A673 (cell line): ENCODE results near the gene ALLC. TPM values are rescaled to one million over a fixed set of nuclear protein-coding genes. Genes with fewer than 3 reads are reported as not detected.

Source experiments
- BruUV-seq: library from RNA; stranded (reverse); fragments of 400-500 nt; replicated peaks from 2 replicates; lab custom pipeline; 2021; lab: Mats Ljungman, UMichigan
- CTCF ChIA-PET: fragments of 300-600 bp; sonication (Branson Sonifier 250); formaldehyde crosslinking; loops from one replicate; lab custom pipeline; 2022; ENCODE audit warnings: antibody characterized with exemption; lab: Charles Lee
- POLR2A ChIA-PET: fragments of 300-600 bp; sonication (Branson Sonifier 250); formaldehyde crosslinking; loops from one replicate; lab custom pipeline; 2022; ENCODE audit warnings: antibody characterized with exemption; ENCODE audit not compliant: low non-redundant PET; lab: Charles Lee
- DNase-seq: peaks from one replicate; pipeline ENCODE4 v3.0.0-alpha.2; 2015; ENCODE audit warnings: low spot score
- H3K27ac ChIP-seq: fragments of 200-600 bp; sonication (generic); 2 replicates; pipeline ENCODE4 v1.5.1; 2016; ENCODE audit warnings: mixed run types, low read depth, mild to moderate bottlenecking, mixed read lengths, antibody characterized with exemption, low read length; ENCODE audit not compliant: poor library complexity, severe bottlenecking
- H3K27me3 ChIP-seq: fragments of 200-600 bp; sonication (generic); replicated peaks from 2 replicates; pipeline ENCODE4 v1.6.1; 2017; ENCODE audit warnings: mixed run types, low read depth, mild to moderate bottlenecking, mixed read lengths, antibody characterized with exemption, low read length; ENCODE audit not compliant: insufficient read depth, poor library complexity
- H3K36me3 ChIP-seq: fragments of 200-600 bp; sonication (generic); 2 replicates; pipeline ENCODE4 v1.6.1; 2016; ENCODE audit warnings: mixed run types, mild to moderate bottlenecking, mixed read lengths, antibody characterized with exemption, low read length; ENCODE audit not compliant: insufficient read depth, poor library complexity, severe bottlenecking
- H3K4me1 ChIP-seq: fragments of 200-600 bp; sonication (generic); 2 replicates; pipeline ENCODE4 v1.6.1; 2017; ENCODE audit warnings: mixed run types, mild to moderate bottlenecking, mixed read lengths, antibody characterized with exemption, low read length; ENCODE audit not compliant: insufficient read depth, poor library complexity, severe bottlenecking
- H3K4me3 ChIP-seq: fragments of 200-600 bp; sonication (generic); 2 replicates; pipeline ENCODE4 v1.5.1; 2016; ENCODE audit warnings: low read depth, mixed run types, mild to moderate bottlenecking, mixed read lengths, low read length; ENCODE audit not compliant: poor library complexity, severe bottlenecking
- H3K9me3 ChIP-seq: fragments of 200-600 bp; sonication (generic); 2 replicates; pipeline ENCODE4 v1.6.1; 2016; ENCODE audit warnings: mixed run types, low read depth, mild to moderate bottlenecking, mixed read lengths, antibody characterized with exemption, low read length; ENCODE audit not compliant: poor library complexity, severe bottlenecking
- CTCF ChIP-seq: fragments of 300-800, 200-600 bp; sonication (generic); conservative IDR thresholded peaks from 2 replicates; pipeline ENCODE4 v1.5.1; 2017; ENCODE audit warnings: low read depth, mild to moderate bottlenecking, antibody characterized with exemption, low read length, moderate library complexity, mixed read lengths
- EZH2 ChIP-seq: fragments of 200-600 bp; sonication (generic); IDR thresholded peaks from 2 replicates; pipeline ENCODE4 v1.6.1; 2017; ENCODE audit warnings: borderline replicate concordance, low read depth, mild to moderate bottlenecking, mixed read lengths, antibody characterized with exemption, low read length; ENCODE audit not compliant: poor library complexity, severe bottlenecking
- intact Hi-C: fragments of 100-400 bp; cut with micrococcal nuclease; formaldehyde crosslinking; loops from one replicate; pipeline ENCODE4 v1.10.0; 2022; ENCODE audit not compliant: unreplicated experiment
- total RNA-seq: library from RNA; stranded (reverse); gene quantifications from 2 replicates; pipeline ENCODE4 v1.2.3, GENCODE V29; 2021

The ALLC gene
- total RNA-seq, 1 experiment from 2014 or later: not detected

- no peaks in the 10 kb centered on the region for H3K4me1 ChIP-seq
- ChIA-PET POLR2A (no interaction called here), CTCF (no interaction called here)
- no peaks in the 10 kb centered on the region for H3K9me3 ChIP-seq
- no peaks in the 10 kb centered on the region for H3K36me3 ChIP-seq
- no peak for DNase-seq
- no peak overlapping the region for H3K4me3 ChIP-seq
- BruUV-seq: no TSS peak
- intact Hi-C loops: no loop called here
- no peak overlapping the region for H3K27ac ChIP-seq
- H3K27me3 ChIP-seq: no peaks in the 10 kb centered on the region
- no peak for TF ChIP-seq EZH2
- TF ChIP-seq CTCF: no peak
Observed at GRCh38 chr2:3636586-3637310, 21.3 kb upstream of the ALLC start.

- intact Hi-C loops: no loop called here
- Histone ChIP-seq H3K4me3 (no peak overlapping the region), H3K27me3 (no peaks in the 10 kb centered on the region), H3K36me3 (no peaks in the 10 kb centered on the region), H3K4me1 (no peaks in the 10 kb centered on the region), H3K27ac (no peak overlapping the region), H3K9me3 (no peaks in the 10 kb centered on the region)
- ChIA-PET POLR2A (no interaction called here), CTCF (no interaction called here)
- no peak for DNase-seq
- TF ChIP-seq CTCF (no peak), EZH2 (no peak)
- BruUV-seq: no TSS peak
Observed at GRCh38 chr2:3637311-3637675, 20.7 kb upstream of the ALLC start.

GRCh38 chr2:3637692-3638455, 20.1 kb upstream of the ALLC start:
- intact Hi-C loops: no loop called here
- no peaks in the 10 kb centered on the region for H3K36me3 ChIP-seq
- H3K9me3 ChIP-seq: no peaks in the 10 kb centered on the region
- no peak for DNase-seq
- H3K4me3 ChIP-seq: no peak overlapping the region
- BruUV-seq: no TSS peak
- no peaks in the 10 kb centered on the region for H3K27me3 ChIP-seq
- CTCF ChIA-PET: interaction anchor here (0.7 kb wide), 1 partner anchor 13 kb away, joined by 3 read pairs; no protein-coding TSS in a partner anchor
- TF ChIP-seq CTCF (no peak), EZH2 (no peak)
- no peaks in the 10 kb centered on the region for H3K4me1 ChIP-seq
- H3K27ac ChIP-seq: no peak overlapping the region
- POLR2A ChIA-PET: no interaction called here
